HepG2 (cell line): Measurements from ENCODE around the gene SCFD2. TPM values are rescaled to one million over a fixed set of nuclear protein-coding genes. Genes with fewer than 3 reads are reported as not detected.

Experiments
- ATAC-seq: fragments of 200-7000 bp; cut with Tn5 transposase; 3 replicates; pipeline ENCODE4 v1.9.1; 2020; ENCODE audit warnings: mild to moderate bottlenecking, moderate library complexity
- BruUV-seq: library from RNA; stranded (reverse); fragments of 400-500 nt; replicated peaks from 2 replicates; lab custom pipeline; 2021; lab: Mats Ljungman, UMichigan
- CTCF ChIA-PET: fragments of 300-600 bp; formaldehyde crosslinking; extraction: SDS; loops from one replicate; lab custom pipeline; 2021; ENCODE audit warnings: low total read pairs, inconsistent platforms, low intra/inter-chr PET ratio; lab: Yijun Ruan, JAX
- POLR2A ChIA-PET: fragments of 350-600 bp; sonication (Branson Sonifier 250); formaldehyde crosslinking; loops from one replicate; lab custom pipeline; 2020; ENCODE audit warnings: antibody characterized with exemption, inconsistent platforms; lab: Yijun Ruan, JAX
- DNase-seq: peaks from one replicate; pipeline ENCODE4 v3.0.0-alpha.2; 2015; ENCODE audit warnings: low spot score
- FAIRE-seq: peaks from 3 replicates; lab custom pipeline; 2011; peaks lifted over from hg19 to GRCh38; lab: Jason Lieb, UNC
- H2AFZ ChIP-seq: one replicate; pipeline ENCODE4 v1.6.1; 2011; ENCODE audit warnings: low read length, inconsistent platforms
- H3K27ac ChIP-seq: fragments of 300-600 bp; 3 replicates; pipeline ENCODE4 v1.8.0; 2011; ENCODE audit warnings: mixed run types, mild to moderate bottlenecking, mixed read lengths, low read length, inconsistent platforms; ENCODE audit not compliant: insufficient read depth; ENCODE audit errors: extremely low read length
- H3K27me3 ChIP-seq, 2 experiments: fragments of 200-600 bp in 1 of 2; 2 replicates in 1 of 2; 3 replicates in 1 of 2; pipeline versions ENCODE4 v1.6.0 to v1.8.0; 2011; ENCODE audit warnings: low read length in 2 of 2, mild to moderate bottlenecking in 2 of 2, moderate library complexity in 2 of 2, inconsistent platforms in 1 of 2; ENCODE audit not compliant: insufficient read depth in 2 of 2, control insufficient read depth in 1 of 2
- H3K36me3 ChIP-seq, 2 experiments: fragments of 200-600 bp in 1 of 2; replicated peaks in 1 of 2; 2 replicates in 1 of 2; 3 replicates in 1 of 2; pipeline versions ENCODE4 v1.5.1 to v1.8.0; 2011; ENCODE audit warnings: low read length in 2 of 2, inconsistent platforms in 1 of 2; ENCODE audit not compliant: insufficient read depth in 2 of 2, control insufficient read depth in 1 of 2
- H3K4me1 ChIP-seq: 2 replicates; pipeline ENCODE4 v1.5.1; 2012; ENCODE audit warnings: low read length, inconsistent platforms; ENCODE audit not compliant: insufficient read depth
- H3K4me2 ChIP-seq: 2 replicates; pipeline ENCODE4 v1.6.0; 2011; ENCODE audit warnings: low read depth, low read length, inconsistent platforms
- H3K4me3 ChIP-seq, 3 experiments: fragments of 200-600 bp in 1 of 3; sonication (generic), shearing (Covaris generic) in 1 of 3; replicated peaks in 1 of 3; 2 replicates each; pipeline ENCODE4 v1.5.1; 2011 to 2016; ENCODE audit warnings: low read length in 3 of 3, inconsistent platforms in 2 of 3, low read depth in 2 of 3, mild to moderate bottlenecking in 2 of 3, control low read depth in 1 of 3, mixed read lengths in 1 of 3; ENCODE audit not compliant: insufficient read depth in 1 of 3
- H3K79me2 ChIP-seq: one replicate; pipeline ENCODE4 v1.6.1; 2011; ENCODE audit warnings: low read length, inconsistent platforms; ENCODE audit not compliant: insufficient read depth
- H3K9ac ChIP-seq: 2 replicates; pipeline ENCODE4 v1.6.0; 2011; ENCODE audit warnings: mild to moderate bottlenecking, low read depth, low read length, inconsistent platforms; ENCODE audit not compliant: insufficient read depth
- H3K9me3 ChIP-seq: 2 replicates; pipeline ENCODE4 v1.5.1; 2012; ENCODE audit warnings: mild to moderate bottlenecking, low read length
- H4K20me1 ChIP-seq: 2 replicates; pipeline ENCODE4 v1.6.0; 2011; ENCODE audit warnings: inconsistent platforms, mild to moderate bottlenecking, low read length, moderate library complexity; ENCODE audit not compliant: insufficient read depth
- HMGA1 ChIP-seq: sonication (generic); formaldehyde crosslinking; conservative IDR thresholded peaks from 2 replicates; pipeline ENCODE4 v1.4.0; 2020; ENCODE audit warnings: missing genetic modification reagents
- ISX ChIP-seq: sonication (generic); formaldehyde crosslinking; conservative IDR thresholded peaks from 2 replicates; pipeline ENCODE4 v1.5.0; 2020; ENCODE audit warnings: missing genetic modification reagents
- KDM4B ChIP-seq: sonication (generic); formaldehyde crosslinking; IDR thresholded peaks from 2 replicates; pipeline ENCODE4 v1.4.0; 2020; ENCODE audit warnings: missing genetic modification reagents
- MEIS1 ChIP-seq: sonication (generic); formaldehyde crosslinking; IDR thresholded peaks from 2 replicates; pipeline ENCODE4 v1.9.0; 2021; ENCODE audit warnings: mild to moderate bottlenecking, missing genetic modification reagents, moderate library complexity, borderline replicate concordance
- NPAS2 ChIP-seq: sonication (generic); formaldehyde crosslinking; IDR thresholded peaks from 2 replicates; pipeline ENCODE4 v1.8.0; 2022; ENCODE audit warnings: mild to moderate bottlenecking, missing genetic modification reagents, borderline replicate concordance
- RBFOX2 ChIP-seq: fragments of 200-400 bp; formaldehyde crosslinking; IDR thresholded peaks from 2 replicates; pipeline ENCODE4 v1.6.1; 2017; ENCODE audit warnings: low read depth, mild to moderate bottlenecking, low read length
- RELA ChIP-seq: sonication (generic); formaldehyde crosslinking; IDR thresholded peaks from 2 replicates; pipeline ENCODE4 v1.4.0; 2020; ENCODE audit warnings: missing genetic modification reagents
- SIN3B ChIP-seq: fragments of 150-350 bp; IDR thresholded peaks from 2 replicates; pipeline ENCODE4 v1.6.1; 2014; ENCODE audit warnings: low read length
- THAP11 ChIP-seq: IDR thresholded peaks from 2 replicates; pipeline ENCODE4 v1.6.1; 2016; ENCODE audit warnings: missing biosample characterization, missing genetic modification reagents
- ZFP36 ChIP-seq: fragments of 150-350 bp; IDR thresholded peaks from 2 replicates; pipeline ENCODE4 v1.6.1; 2018; ENCODE audit warnings: borderline replicate concordance, low read length, low read depth; ENCODE audit not compliant: partially characterized antibody
- ZNF543 ChIP-seq: sonication (generic); formaldehyde crosslinking; IDR thresholded peaks from 2 replicates; pipeline ENCODE4 v1.4.0; 2020; ENCODE audit warnings: mild to moderate bottlenecking, missing genetic modification reagents
- ZNF720 ChIP-seq: sonication (generic); formaldehyde crosslinking; IDR thresholded peaks from 2 replicates; pipeline ENCODE4 v1.4.0; 2020; ENCODE audit warnings: missing genetic modification reagents
- ZNF780A ChIP-seq: sonication (generic); formaldehyde crosslinking; IDR thresholded peaks from 2 replicates; pipeline ENCODE4 v1.8.0; 2022; ENCODE audit warnings: mild to moderate bottlenecking, missing genetic modification reagents, moderate library complexity
- WGBS: methylation state at CpG from one replicate; pipeline ENCODE4 v1.1.6; 2017; ENCODE audit warnings: low lambda C conversion rate; 5-methylcytosine and 5-hydroxymethylcytosine counted together
- in situ Hi-C: cut with HindIII; loops from 2 replicates; pipeline ENCODE4 v1.10.0; 2017; ENCODE audit warnings: low pct_unique_long_range_greater_than_20kb; ENCODE audit not compliant: extremely low pct_ligation_motif_present
- intact Hi-C: fragments of 100-400 bp; cut with micrococcal nuclease; formaldehyde crosslinking; loops from one replicate; pipeline ENCODE4 v1.10.0; 2022; ENCODE audit not compliant: unreplicated experiment
- polyA plus RNA-seq, 8 experiments: library from polyadenylated mRNA; depleted of rRNA in 3 of 8; stranded (reverse) in 7 of 8; unstranded in 1 of 8; fragments of >200 nt; fragmentation: Illumina TruSeq in 4 of 8; extraction: Trizol in 4 of 8; gene quantifications; 2 replicates each; pipeline versions ENCODE4 v1.2.1 to v1.2.3, GENCODE V29; 2011 to 2016; ENCODE audit warnings: low read depth in 4 of 8, missing spikeins in 1 of 8, mixed read lengths in 1 of 8; ENCODE audit not compliant: insufficient read depth in 1 of 8
- total RNA-seq, 5 experiments: library from RNA; depleted of rRNA; stranded (reverse); fragments of >200 nt; fragmentation: Illumina TruSeq; extraction: Trizol; gene quantifications; 2 replicates each; pipeline ENCODE4 v1.2.3, GENCODE V29; 2016; ENCODE audit warnings: low read depth in 1 of 5
- TF ChIP-seq, protein P1 (sequence below): sonication (generic); formaldehyde crosslinking; IDR thresholded peaks from 2 replicates; pipeline ENCODE4 v1.8.0; 2023; ENCODE audit warnings: mild to moderate bottlenecking, missing genetic modification reagents
- TF ChIP-seq, protein P2 (sequence below): sonication (generic); formaldehyde crosslinking; IDR thresholded peaks from 2 replicates; pipeline ENCODE4 v1.5.0; 2020; ENCODE audit warnings: missing genetic modification reagents
- TF ChIP-seq, protein P3 (sequence below): sonication (generic); formaldehyde crosslinking; IDR thresholded peaks from 2 replicates; pipeline ENCODE4 v1.5.0; 2020; ENCODE audit warnings: mild to moderate bottlenecking, missing genetic modification reagents
- TF ChIP-seq, protein P4 (sequence below): sonication (generic); formaldehyde crosslinking; IDR thresholded peaks from 2 replicates; pipeline ENCODE4 v1.4.0; 2020; ENCODE audit warnings: missing genetic modification reagents, mild to moderate bottlenecking, borderline replicate concordance

Gene SCFD2
- total and polyA plus RNA-seq, 2 of the 13 experiments (the other 11 are each of a cell fraction or from before 2014, with no cell fraction given), result 4.6 to 15.6 TPM

DNA sequence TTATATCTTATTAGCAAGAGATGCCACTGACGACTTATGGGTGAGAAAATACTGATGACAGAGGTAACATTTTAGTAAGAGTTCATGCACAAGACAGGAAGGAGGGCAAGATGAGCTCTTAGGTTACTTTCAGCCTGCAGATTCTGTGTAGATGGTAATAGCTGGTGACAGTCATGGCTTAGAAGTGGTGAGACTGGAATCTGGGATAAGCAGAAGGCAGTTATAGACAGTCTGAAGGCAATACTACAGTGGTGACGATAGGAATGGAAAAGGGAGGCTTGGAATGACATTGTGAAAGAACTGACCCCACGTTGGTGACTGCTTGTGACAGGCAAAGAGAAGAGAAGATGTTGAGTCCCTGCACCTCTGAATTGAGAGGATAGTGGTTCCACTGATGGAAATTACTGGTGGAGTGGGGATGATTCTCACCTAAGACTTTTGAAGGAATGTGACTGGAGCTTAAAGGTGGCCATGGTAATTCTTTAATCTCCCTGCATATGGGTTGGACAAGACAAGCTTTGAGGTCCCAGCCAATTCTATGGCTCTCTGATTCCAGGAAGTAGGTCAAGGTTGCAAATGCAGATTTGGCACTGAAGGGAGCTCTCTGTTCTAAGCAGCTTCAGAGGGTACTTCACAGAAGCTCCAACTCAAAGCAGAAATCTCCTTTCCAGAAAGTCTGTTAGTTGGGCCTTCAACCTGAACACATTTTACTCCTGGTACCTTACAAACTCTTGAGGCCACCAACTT is 404.0 kb downstream of the SCFD2 start:
- DNase-seq, result no peak
- WGBS, result 70% methylated on average over 3 of the region's 3 CpGs
- in situ Hi-C loops (no loop called here), intact Hi-C loops (no loop called here)
- no peak overlapping the region for H3K4me2 ChIP-seq
- POLR2A ChIA-PET, result no interaction called here
- no peaks in the 10 kb centered on the region for H3K36me3 ChIP-seq
- H3K9me3 ChIP-seq, result no peaks in the 10 kb centered on the region
- no peaks in the 10 kb centered on the region for H3K27me3 ChIP-seq
- no peak overlapping the region for H3K4me3 ChIP-seq
- no peak overlapping the region for H3K9ac ChIP-seq
- no peak for FAIRE-seq
- H4K20me1 ChIP-seq, result no peaks in the 10 kb centered on the region
- no peak for ATAC-seq
- H2AFZ ChIP-seq, result no peak overlapping the region
- no peaks in the 10 kb centered on the region for H3K4me1 ChIP-seq
- no peak overlapping the region for H3K27ac ChIP-seq
- no peak for TF ChIP-seq KDM4B (CRISPR knock-in tag)
- TF ChIP-seq ZNF543 (CRISPR knock-in tag), result no peak
- TF ChIP-seq, protein P1, sequence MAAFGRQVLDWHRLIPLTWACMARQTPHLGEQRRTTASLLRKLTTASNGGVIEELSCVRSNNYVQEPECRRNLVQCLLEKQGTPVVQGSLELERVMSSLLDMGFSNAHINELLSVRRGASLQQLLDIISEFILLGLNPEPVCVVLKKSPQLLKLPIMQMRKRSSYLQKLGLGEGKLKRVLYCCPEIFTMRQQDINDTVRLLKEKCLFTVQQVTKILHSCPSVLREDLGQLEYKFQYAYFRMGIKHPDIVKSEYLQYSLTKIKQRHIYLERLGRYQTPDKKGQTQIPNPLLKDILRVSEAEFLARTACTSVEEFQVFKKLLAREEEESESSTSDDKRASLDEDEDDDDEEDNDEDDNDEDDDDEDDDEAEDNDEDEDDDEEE (CRISPR knock-in tag), result no peak
- no peak for TF ChIP-seq NPAS2
- TF ChIP-seq HMGA1, result no peak
- TF ChIP-seq RELA (CRISPR knock-in tag), result no peak
- TF ChIP-seq ZFP36, result no peak
- TF ChIP-seq, protein P2, sequence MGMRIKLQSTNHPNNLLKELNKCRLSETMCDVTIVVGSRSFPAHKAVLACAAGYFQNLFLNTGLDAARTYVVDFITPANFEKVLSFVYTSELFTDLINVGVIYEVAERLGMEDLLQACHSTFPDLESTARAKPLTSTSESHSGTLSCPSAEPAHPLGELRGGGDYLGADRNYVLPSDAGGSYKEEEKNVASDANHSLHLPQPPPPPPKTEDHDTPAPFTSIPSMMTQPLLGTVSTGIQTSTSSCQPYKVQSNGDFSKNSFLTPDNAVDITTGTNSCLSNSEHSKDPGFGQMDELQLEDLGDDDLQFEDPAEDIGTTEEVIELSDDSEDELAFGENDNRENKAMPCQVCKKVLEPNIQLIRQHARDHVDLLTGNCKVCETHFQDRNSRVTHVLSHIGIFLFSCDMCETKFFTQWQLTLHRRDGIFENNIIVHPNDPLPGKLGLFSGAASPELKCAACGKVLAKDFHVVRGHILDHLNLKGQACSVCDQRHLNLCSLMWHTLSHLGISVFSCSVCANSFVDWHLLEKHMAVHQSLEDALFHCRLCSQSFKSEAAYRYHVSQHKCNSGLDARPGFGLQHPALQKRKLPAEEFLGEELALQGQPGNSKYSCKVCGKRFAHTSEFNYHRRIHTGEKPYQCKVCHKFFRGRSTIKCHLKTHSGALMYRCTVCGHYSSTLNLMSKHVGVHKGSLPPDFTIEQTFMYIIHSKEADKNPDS (CRISPR knock-in tag), result no peak
- TF ChIP-seq SIN3B, result no peak
- TF ChIP-seq, protein P3, sequence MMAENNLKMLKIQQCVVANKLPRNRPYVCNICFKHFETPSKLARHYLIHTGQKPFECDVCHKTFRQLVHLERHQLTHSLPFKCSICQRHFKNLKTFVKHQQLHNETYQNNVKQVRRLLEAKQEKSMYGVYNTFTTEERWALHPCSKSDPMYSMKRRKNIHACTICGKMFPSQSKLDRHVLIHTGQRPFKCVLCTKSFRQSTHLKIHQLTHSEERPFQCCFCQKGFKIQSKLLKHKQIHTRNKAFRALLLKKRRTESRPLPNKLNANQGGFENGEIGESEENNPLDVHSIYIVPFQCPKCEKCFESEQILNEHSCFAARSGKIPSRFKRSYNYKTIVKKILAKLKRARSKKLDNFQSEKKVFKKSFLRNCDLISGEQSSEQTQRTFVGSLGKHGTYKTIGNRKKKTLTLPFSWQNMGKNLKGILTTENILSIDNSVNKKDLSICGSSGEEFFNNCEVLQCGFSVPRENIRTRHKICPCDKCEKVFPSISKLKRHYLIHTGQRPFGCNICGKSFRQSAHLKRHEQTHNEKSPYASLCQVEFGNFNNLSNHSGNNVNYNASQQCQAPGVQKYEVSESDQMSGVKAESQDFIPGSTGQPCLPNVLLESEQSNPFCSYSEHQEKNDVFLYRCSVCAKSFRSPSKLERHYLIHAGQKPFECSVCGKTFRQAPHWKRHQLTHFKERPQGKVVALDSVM (CRISPR knock-in tag), result no peak
- no peak for TF ChIP-seq THAP11 (CRISPR knock-in tag)
- TF ChIP-seq MEIS1, result no peak
- no peak for TF ChIP-seq ZNF720 (CRISPR knock-in tag)
- no peak for TF ChIP-seq ZNF780A (CRISPR knock-in tag)
- TF ChIP-seq, protein P4, sequence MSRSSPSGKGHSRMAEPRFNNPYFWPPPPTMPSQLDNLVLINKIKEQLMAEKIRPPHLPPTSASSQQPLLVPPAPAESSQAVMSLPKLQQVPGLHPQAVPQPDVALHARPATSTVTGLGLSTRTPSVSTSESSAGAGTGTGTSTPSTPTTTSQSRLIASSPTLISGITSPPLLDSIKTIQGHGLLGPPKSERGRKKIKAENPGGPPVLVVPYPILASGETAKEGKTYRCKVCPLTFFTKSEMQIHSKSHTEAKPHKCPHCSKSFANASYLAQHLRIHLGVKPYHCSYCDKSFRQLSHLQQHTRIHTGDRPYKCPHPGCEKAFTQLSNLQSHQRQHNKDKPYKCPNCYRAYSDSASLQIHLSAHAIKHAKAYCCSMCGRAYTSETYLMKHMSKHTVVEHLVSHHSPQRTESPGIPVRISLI (CRISPR knock-in tag), result no peak
- TF ChIP-seq ISX (CRISPR knock-in tag), result no peak
- TF ChIP-seq RBFOX2, result no peak
- BruUV-seq, result no TSS peak
- CTCF ChIA-PET, result no interaction called here
- H3K79me2 ChIP-seq, result no peaks in the 10 kb centered on the region
